ENCODE data around the gene CATSPERE.
"Not testable (repeated sequence)": the region's sequence is repeated elsewhere in the genome, so short reads cannot be mapped to it uniquely, and the experiment has no call there.

CATSPERE gene

GRCh38 chr1:244657421-244657820 lies 196.3 kb downstream of the CATSPERE start:
- TF ChIP-seq CTCF (IDR thresholded peaks at IDR 0.05; ENCODE audit: low read depth, low read length): no peak
- H3K4me3 ChIP-seq (ENCODE audit: low read depth, low read length): no peak overlapping the region

DNA sequence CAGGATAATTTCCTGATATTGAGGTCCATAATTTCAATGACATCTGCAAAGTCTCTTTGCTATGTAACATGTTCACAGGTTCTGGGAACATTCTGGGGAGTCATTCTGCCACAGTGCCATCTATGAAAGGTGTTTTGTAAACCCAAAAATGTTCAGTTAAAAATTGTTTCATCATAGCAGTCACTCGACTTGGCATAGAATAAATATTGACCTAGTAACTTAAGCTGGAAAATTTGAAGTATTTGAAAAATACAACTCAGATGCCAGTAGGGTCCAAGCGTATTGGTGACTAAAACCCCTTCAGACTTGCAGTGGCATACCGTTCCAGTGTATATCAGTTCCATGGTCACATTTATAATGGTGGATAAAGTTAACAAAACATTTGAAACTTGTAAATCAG lies 198.6 kb downstream of the CATSPERE start:
- TF ChIP-seq CTCF (IDR thresholded peaks at IDR 0.05; ENCODE audit: low read depth, low read length): no peak
- no peak overlapping the region for H3K4me3 ChIP-seq (ENCODE audit: low read depth, low read length)

DNA sequence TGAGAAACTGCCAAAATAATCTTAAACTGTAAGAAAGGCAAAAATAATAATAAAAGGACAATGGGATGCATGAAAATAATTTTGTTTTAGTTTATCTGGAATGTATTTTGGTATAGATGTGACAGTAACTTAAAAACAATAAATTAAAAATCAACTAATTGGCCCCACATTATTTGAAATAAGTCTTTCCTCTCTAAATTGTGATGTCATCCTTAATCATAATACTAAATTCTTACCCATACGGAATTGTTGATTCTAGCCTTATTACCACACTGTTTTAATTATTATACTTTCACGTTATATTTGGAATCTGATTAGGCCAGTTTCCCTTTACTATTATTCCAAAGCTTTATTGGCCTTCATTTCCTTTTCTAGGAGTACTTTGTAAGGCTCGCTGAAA lies 199.5 kb downstream of the CATSPERE start:
- TF ChIP-seq CTCF (IDR thresholded peaks at IDR 0.05; ENCODE audit: low read depth, low read length): no peak
- no peak overlapping the region for H3K4me3 ChIP-seq (ENCODE audit: low read depth, low read length)

- not testable (repeated sequence) for H3K4me3 ChIP-seq (ENCODE audit: low read depth, low read length)
These were observed 200.7 kb downstream of the CATSPERE start for GRCh38 chr1:244661569-244662312.

DNA sequence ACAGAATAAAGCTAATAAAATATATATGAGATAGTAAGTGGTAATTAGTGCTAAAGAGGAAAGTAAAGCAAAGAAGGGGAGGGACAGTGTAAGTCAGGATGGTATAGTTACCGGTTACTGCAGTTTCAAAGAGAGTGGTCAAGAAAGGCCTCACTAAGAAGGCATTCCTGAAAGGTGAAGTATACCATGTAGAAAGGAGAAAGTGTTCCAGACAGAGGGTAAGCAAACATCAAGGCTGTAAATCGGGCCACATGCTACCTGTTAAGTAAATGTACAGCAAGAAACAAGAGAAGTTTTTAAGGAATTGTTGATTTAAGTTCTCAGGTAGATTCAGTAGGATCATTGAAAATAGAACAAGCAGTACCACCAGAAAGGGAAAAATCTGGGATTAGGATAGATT lies 201.5 kb downstream of the CATSPERE start:
- no peak overlapping the region for H3K4me3 ChIP-seq (ENCODE audit: low read depth, low read length)
- no peak for TF ChIP-seq CTCF (IDR thresholded peaks at IDR 0.05; ENCODE audit: low read depth, low read length)

GRCh38 chr1:244664353-244664752 lies 203.3 kb downstream of the CATSPERE start:
- H3K4me3 ChIP-seq (ENCODE audit: low read depth, low read length): no peak overlapping the region
- TF ChIP-seq CTCF (IDR thresholded peaks at IDR 0.05; ENCODE audit: low read depth, low read length): no peak

DNA sequence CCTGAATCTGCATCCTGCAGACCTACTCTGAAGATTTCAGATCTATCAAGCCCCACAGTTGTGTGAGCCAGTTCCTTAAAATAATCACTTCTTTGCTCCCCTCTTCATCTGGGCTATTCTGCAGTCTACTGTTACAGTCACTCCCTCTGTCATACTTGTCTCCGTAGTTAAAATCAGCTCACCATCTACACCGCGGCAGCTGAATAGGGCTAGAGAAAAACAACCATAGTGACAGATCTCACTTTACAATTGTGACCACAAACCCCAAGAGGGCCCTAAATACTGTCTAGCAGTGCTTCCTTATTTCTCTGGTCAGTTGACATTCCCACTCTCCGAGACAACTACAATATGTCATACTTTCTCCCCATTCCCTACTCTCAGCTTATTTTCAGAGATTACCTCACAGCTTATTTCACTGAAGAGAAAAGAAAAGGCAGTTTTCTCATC lies 204.7 kb downstream of the CATSPERE start:
- TF ChIP-seq CTCF (IDR thresholded peaks at IDR 0.05; ENCODE audit: low read depth, low read length): no peak
- no peak overlapping the region for H3K4me3 ChIP-seq (ENCODE audit: low read depth, low read length)

GRCh38 chr1:244666672-244667418 lies 205.8 kb downstream of the CATSPERE start:
- H3K4me3 ChIP-seq (ENCODE audit: low read depth, low read length): not testable (repeated sequence)

All from WI38 (cell line).